ENCODE measurements around the gene NUP133. TPM values are rescaled to one million over a fixed set of nuclear protein-coding genes. Genes with fewer than 3 reads are reported as not detected.

NUP133 gene
- 53.5 TPM for total RNA-seq (ENCODE audit: unreplicated experiment)
- long read RNA-seq, full-length matches to known transcripts, result 7 of 10 reads
- long read RNA-seq, partial matches to known transcripts, result 1 of 10 reads
- long read RNA-seq, other reads (novel, unspliced or antisense), result 2 of 10 reads

GRCh38 chr1:229507951-229508822, at the start of gene NUP133:
TSS of gene NUP133 (minus strand) at chr1:229508341. CDS start at chr1:229508249, 92 bp downstream.
- Mint-ChIP-seq H3K27me3 (ENCODE audit: unreplicated experiment) (peaks cover 9% of the 10 kb centered on the region), H3K4me3 (ENCODE audit: unreplicated experiment) (peak within 1 kb of the TSS; percentile 95), H3K4me1 (ENCODE audit: unreplicated experiment) (peaks cover 11% of the 10 kb centered on the region), H3K36me3 (ENCODE audit: low read depth, unreplicated experiment) (no peaks in the 10 kb centered on the region), H3K27ac (ENCODE audit: unreplicated experiment) (peak within 1 kb of the TSS; percentile 97), H3K9me3 (ENCODE audit: unreplicated experiment) (no peaks in the 10 kb centered on the region)
- TF ChIP-seq, protein P1, sequence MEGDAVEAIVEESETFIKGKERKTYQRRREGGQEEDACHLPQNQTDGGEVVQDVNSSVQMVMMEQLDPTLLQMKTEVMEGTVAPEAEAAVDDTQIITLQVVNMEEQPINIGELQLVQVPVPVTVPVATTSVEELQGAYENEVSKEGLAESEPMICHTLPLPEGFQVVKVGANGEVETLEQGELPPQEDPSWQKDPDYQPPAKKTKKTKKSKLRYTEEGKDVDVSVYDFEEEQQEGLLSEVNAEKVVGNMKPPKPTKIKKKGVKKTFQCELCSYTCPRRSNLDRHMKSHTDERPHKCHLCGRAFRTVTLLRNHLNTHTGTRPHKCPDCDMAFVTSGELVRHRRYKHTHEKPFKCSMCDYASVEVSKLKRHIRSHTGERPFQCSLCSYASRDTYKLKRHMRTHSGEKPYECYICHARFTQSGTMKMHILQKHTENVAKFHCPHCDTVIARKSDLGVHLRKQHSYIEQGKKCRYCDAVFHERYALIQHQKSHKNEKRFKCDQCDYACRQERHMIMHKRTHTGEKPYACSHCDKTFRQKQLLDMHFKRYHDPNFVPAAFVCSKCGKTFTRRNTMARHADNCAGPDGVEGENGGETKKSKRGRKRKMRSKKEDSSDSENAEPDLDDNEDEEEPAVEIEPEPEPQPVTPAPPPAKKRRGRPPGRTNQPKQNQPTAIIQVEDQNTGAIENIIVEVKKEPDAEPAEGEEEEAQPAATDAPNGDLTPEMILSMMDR (IDR thresholded peaks at IDR 0.05; ENCODE audit: unreplicated experiment), result no peak
- DNase-seq (ENCODE audit: low spot score), result peak; percentile 98

DNA sequence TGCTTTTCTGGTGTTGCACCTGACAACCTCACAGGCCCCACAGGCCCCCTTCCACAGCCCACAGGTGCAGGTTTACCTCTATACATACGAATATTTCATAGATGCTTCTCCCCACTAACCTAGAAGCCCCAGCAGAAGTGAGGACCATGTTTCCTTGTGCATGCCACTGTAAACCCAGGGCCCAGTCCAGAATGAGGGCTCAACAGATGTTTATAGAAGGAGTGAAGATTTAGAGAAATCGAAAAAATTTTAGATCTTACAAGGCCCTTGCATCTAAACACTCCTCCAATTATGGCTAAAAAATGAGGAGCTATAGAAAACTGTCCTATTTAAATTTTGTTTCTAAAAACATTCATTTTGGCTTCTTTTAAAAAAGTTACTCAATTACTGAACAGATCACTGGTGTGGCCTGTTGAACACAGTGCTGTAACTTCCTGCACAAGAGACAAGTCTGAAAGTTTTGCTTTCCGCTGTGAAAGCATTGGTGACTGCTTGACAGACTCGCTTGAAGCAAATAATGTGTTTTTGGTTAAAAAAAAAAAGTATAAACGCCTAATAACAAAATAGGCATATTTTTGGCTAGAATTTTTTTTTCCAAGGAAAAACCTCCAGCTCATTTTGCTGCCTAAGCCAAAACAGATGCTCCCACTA, 49.2 kb upstream of the NUP133 start:
- Mint-ChIP-seq H3K27ac (ENCODE audit: unreplicated experiment) (peak overlapping the region; percentile 24), H3K36me3 (ENCODE audit: low read depth, unreplicated experiment) (peaks cover 3% of the 10 kb centered on the region), H3K9me3 (ENCODE audit: unreplicated experiment) (no peaks in the 10 kb centered on the region), H3K27me3 (ENCODE audit: unreplicated experiment) (peaks cover 4% of the 10 kb centered on the region), H3K4me3 (ENCODE audit: unreplicated experiment) (peak overlapping the region; percentile 95), H3K4me1 (ENCODE audit: unreplicated experiment) (peaks cover 25% of the 10 kb centered on the region)
- DNase-seq (ENCODE audit: low spot score), result no peak
- TF ChIP-seq, protein P1 (IDR thresholded peaks at IDR 0.05; ENCODE audit: unreplicated experiment), result no peak

DNA sequence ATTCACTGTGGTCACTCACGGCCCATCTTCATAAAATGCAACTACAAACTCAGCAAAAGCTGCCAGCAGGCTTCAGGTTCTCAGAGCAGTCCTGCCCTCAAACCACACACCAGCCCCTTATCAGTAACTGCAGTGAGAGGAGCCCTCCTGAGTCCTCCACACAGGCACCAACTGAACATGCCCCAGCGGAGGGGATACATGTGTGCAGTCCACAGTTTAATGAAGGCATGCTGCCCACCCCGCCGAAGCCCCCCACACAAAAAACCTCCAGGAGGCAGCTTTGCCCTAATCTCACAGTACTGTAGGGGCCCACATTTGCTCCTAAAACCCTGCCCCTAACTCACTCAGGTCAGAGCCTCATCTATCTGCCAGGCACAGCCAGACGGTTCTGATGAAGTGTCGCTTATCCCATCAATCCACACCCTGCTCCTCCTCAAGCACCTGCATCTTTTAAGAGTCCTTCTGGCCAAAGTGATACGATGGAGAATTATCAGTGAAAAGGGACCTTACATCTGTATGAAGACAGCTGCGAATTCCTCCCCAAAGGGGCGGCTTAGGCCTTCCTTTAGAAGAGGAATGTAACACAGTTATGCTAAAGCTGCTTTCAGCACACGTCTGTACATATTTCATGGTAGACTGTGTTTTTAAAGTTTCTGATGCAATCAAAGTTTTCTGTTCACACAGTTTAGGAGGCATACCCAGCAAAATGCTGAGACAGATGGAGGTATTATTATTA, 46.9 kb upstream of the NUP133 start:
- H3K9me3 Mint-ChIP-seq (ENCODE audit: unreplicated experiment), result no peaks in the 10 kb centered on the region
- TF ChIP-seq, protein P1 (IDR thresholded peaks at IDR 0.05; ENCODE audit: unreplicated experiment), result no peak
- H3K4me1 Mint-ChIP-seq (ENCODE audit: unreplicated experiment), result peaks cover 21% of the 10 kb centered on the region
- no peak for DNase-seq (ENCODE audit: low spot score)
- peaks cover 2% of the 10 kb centered on the region for H3K27me3 Mint-ChIP-seq (ENCODE audit: unreplicated experiment)
- H3K27ac Mint-ChIP-seq (ENCODE audit: unreplicated experiment), result no peak overlapping the region
- peaks cover 3% of the 10 kb centered on the region for H3K36me3 Mint-ChIP-seq (ENCODE audit: low read depth, unreplicated experiment)
- peak overlapping the region; percentile 49 for H3K4me3 Mint-ChIP-seq (ENCODE audit: unreplicated experiment)

- peaks cover 2% of the 10 kb centered on the region for H3K27me3 Mint-ChIP-seq (ENCODE audit: unreplicated experiment)
- H3K4me3 Mint-ChIP-seq (ENCODE audit: unreplicated experiment), result no peak overlapping the region
- peaks cover 18% of the 10 kb centered on the region for H3K4me1 Mint-ChIP-seq (ENCODE audit: unreplicated experiment)
- TF ChIP-seq, protein P1 (IDR thresholded peaks at IDR 0.05; ENCODE audit: unreplicated experiment), result no peak
- no peak overlapping the region for H3K27ac Mint-ChIP-seq (ENCODE audit: unreplicated experiment)
- no peak for DNase-seq (ENCODE audit: low spot score)
- H3K36me3 Mint-ChIP-seq (ENCODE audit: low read depth, unreplicated experiment), result peaks cover 3% of the 10 kb centered on the region
- no peaks in the 10 kb centered on the region for H3K9me3 Mint-ChIP-seq (ENCODE audit: unreplicated experiment)
Measured at GRCh38 chr1:229553621-229554130, 45.5 kb upstream of the NUP133 start.

Data from endothelial cell (in vitro differentiated cells).